ENCODE measurements around the gene ARF4.
"Not testable (repeated sequence)": the region's sequence is repeated elsewhere in the genome, so short reads cannot be mapped to it uniquely, and the experiment has no call there.

ARF4 gene

DNA sequence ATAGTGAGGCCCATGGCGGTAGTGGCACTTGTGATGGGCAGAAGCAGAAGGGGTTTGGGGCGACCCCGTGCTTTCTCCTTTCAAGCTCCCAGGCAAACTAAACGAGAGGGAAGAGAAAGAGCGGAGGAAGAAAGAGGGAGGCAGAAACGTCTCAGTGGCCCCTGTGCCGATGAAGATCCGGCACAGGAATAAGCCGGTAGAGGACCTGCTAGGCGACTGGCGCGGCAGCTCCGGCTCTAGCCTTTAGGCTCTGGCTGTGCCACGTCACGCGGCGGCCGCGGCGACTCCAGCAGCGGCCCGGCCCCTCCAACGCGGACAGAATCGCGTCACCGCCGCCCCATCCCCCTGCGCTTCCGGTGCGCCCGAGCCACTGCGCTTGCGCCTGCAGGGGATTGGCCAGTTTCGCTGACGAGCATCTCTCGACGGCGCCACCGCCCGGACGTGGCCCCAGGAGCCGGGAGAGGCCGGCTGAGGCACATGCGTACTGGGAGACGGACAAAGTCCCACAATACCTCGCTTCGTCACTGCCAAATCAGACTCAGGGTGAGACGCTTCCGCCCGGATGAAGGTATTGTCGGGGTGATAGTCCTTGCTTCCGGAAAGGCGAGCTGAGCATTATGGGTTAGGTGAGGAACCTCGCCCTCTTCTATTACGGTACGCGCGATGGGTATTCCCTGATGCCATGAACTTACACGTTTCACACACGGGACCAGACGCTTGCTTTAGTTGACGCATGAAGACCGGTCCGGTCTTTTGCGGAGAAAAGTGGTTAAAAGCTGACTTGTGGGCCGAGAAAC lies at the start of gene ARF4:
TSS of gene ARF4 (minus strand) at position 218 of the 797 bp plus-strand sequence. CDS start at position 14, 204 bp downstream.
- DNase-seq: peak; percentile 96

- DNase-seq: no peak
Measured at GRCh38 chr3:57646723-57647122, 49.6 kb upstream of the ARF4 start.

- DNase-seq: no peak
Measured at GRCh38 chr3:57644740-57645139, 47.6 kb upstream of the ARF4 start.

GRCh38 chr3:57637391-57637790 lies 40.2 kb upstream of the ARF4 start:
- no peak for DNase-seq

GRCh38 chr3:57634259-57634658 lies 37.1 kb upstream of the ARF4 start:
- not testable (repeated sequence) for DNase-seq

GRCh38 chr3:57627976-57628375 lies 30.8 kb upstream of the ARF4 start:
- DNase-seq: no peak

DNA sequence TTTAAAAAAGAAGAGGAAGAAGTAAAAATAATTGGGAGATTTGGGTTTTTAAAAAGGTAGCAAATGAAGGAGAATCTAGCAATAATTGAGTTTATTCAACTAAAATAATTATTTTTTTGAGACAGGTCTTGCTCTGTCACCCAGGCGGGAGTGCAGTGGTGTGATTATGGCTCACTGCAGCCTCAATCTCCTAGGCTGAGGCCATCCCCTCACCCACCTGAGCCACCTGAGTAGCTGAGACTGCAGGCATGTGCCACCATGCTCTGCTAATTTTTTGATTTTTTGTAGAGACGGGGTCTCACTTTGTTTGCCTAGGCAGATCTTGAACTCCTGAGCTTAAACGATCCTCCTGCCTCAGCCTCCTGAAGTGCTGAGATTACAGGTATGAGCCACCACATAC lies 27.7 kb upstream of the ARF4 start:
- no peak for DNase-seq

DNA sequence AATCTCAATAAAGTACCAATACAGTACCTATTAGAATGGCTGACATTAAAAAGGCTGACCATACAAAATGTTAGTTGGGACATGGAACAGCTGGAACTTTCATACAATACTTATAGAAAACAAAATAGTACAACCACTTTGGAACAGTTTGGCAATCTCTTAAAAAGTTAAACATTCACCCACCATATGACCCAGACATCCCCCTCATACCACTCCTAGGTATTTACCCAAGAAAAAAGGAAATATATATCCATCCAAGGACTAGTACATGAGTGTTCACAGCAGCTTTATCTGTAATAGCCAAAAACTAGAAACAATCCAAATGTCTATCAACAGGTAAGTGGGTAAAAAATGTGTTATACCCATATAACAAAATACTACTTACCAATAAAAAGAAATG lies 25.2 kb upstream of the ARF4 start:
- no peak for DNase-seq

DNA sequence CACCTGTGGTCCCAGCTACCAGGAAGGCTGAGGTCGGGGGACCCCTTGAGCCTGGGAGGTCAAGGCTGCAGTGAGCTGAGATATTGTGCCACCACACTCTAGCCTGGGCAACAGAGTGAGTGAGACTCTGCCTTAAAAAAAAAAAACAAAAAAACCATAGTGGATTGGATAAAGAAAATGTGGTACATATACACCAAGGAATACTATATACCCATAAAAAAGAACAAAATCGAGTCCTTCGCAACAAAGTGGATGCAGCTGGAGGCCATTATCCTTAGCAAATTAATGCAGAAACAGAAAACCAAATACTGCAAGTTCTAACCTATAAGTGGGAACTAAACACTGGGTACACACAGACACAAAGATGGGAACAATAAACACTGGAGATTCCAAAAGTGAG lies 20.6 kb upstream of the ARF4 start:
- no peak for DNase-seq

- no peak for DNase-seq
Measured at GRCh38 chr3:57616233-57616632, 19.1 kb upstream of the ARF4 start.

DNA sequence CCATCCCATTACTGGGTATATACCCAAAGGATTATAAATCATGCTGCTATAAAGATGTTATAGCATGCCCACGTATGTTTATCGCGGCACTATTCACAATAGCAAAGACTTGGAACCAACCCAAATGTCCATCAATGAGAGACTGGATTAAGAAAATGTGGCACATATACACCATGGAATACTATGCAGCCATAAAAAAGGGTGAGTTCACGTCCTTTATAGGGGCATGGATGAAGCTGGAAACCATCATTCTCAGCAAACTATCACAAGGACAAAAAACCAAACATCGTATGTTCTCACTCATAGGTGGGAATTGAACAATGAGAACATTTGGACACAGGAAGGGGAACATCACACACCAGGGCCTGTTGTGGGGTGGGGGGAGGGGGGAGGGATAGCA lies 14.7 kb upstream of the ARF4 start:
- not testable (repeated sequence) for DNase-seq

DNA sequence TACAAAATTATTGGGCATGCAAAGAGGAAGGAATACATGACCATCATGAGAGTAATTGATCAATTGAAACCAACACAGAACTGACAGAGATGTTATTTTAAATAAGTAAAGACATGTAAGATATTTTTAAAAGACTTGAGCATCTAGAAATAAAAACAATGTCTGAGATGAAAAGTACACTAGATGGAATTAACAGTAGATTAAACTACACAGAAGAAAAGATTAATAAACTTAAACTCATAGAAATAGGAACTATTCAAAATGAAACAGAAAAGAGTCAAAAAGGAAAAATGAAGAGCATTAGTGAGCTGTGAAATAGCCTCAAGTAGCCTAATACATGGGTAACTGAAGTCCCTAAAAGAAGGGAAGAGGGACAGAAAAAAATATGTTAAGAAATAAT lies 8.5 kb upstream of the ARF4 start:
- DNase-seq: no peak

- DNase-seq: no peak
Measured at GRCh38 chr3:57604971-57605370, 7.8 kb upstream of the ARF4 start.

GRCh38 chr3:57600195-57600594 lies 3.1 kb upstream of the ARF4 start:
- DNase-seq: no peak

DNA sequence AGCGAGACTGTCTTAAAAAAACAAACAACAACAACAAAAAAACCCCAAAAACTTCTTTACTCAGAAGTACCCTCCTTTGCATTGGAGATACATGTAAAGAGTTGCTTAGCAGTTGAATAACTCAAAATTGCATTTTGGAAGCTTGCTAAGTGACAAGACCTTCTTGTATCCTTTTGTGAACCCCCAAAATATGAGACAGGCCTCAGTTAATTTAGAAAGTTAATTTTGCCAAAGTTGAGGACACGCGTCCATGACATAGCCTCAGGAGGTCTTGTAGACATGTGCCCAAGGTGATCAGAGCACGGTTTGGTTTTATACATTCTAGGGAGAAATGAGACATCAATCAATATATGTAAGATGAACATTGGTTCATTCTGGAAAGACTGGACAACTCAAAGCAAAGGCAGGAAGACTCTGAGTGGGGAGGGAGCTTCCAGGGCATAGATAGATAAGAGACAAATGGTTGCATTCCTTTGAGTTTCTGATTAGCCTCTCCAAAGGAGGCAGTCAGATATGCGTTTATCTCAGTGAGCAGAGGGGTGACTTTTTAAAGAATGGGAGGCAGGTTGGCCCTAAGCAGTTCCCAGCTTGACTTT lies 1.7 kb upstream of the ARF4 start:
- DNase-seq: no peak

- peak; percentile 44 for DNase-seq
Measured at GRCh38 chr3:57596495-57597126, 533 bp downstream of the ARF4 start.

- no peak for DNase-seq
Measured at GRCh38 chr3:57594576-57594975, 2.6 kb downstream of the ARF4 start.

DNA sequence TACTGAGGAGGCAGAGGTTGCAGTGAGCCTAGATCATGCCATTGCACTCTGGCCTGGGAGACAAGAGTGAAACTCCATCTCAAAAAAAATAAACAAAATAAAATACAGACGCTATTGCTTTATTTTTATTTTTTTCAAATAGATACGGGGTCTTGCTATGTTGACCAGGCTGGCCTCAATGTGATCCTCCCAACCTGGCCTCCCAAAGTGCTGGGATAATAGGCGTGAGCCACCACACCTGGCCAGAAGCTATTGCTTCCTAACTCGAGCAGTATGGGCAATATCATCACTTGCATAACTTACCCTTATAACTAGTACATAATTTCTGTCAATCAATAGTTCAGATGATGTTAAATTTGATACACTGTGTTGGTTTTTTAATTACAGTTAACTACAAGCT lies 3.0 kb downstream of the ARF4 start:
- no peak for DNase-seq

- DNase-seq: no peak
Measured at GRCh38 chr3:57592306-57592705, 4.8 kb downstream of the ARF4 start.

DNA sequence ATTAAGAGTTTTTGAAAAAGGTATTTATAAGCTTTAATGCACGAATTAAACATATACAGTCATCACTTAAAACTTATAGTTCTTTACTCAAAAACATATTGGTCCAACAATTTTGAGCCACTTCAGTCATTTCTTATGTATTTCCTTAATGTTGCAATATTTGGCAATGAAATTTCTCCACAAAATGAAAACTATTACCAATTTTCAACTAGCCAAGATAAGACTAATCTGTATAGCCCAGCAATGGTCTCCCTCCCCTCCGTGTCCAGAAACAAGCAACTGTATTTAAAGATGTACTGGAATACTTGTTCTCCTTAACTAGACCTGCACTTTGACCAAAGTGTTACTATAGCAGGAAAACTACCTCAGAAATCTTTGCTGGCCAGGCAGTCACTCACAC lies 9.2 kb downstream of the ARF4 start:
- DNase-seq: no peak

GRCh38 chr3:57586778-57587177 lies 10.4 kb downstream of the ARF4 start:
- DNase-seq: no peak

GRCh38 chr3:57583544-57583943 lies 13.6 kb downstream of the ARF4 start:
- DNase-seq: no peak

DNA sequence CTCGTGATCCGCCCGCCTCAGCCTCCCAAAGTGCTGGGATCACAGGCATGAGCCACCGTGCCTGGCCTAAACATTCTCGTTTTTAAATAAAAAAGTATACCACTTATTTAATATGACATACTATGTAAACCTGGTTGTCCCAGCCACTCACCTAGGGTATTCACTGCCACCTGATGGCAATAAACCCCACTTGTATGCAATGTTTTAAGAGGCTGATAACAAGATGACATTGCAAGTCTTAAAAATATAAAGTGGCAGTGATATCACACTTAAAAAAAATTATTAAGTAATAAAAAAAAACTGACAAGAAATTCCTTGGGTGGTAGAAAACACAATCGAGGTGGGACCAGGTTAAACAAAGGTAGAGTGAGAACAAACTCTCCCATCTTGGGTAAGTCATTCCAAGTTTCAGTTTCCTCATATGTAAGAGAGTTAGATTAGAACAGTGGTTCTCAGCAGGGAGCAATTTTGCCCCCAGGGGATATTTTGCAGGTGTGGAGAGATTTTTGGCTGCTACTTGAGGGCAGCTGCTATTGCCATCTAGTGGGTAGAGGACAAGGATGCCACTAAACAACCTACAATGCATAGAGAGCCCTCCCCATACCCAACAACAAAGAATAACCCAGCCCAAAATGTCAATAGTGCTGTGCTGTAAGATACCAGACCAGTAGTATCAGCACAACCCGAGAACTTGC lies 14.5 kb downstream of the ARF4 start:
- DNase-seq: no peak

- DNase-seq: no peak
Measured at GRCh38 chr3:57577801-57578200, 19.3 kb downstream of the ARF4 start.

Data from NK-92 treated with Interleukin-12 subunit alpha and Interleukin-12 subunit beta, amount 100 ng/mL, for 24 hours (cell line).